NCI-H187 treated with DMSO at 0.1 percent for 48 hours (cell line): ENCODE results near the gene TMEM217.
"Not testable (repeated sequence)": the region's sequence is repeated elsewhere in the genome, so short reads cannot be mapped to it uniquely, and the experiment has no call there.

Experiments used
- DNase-seq: peaks from one replicate; lab custom pipeline; 2025; lab: John Stamatoyannopoulos, UW

The TMEM217 gene

DNA sequence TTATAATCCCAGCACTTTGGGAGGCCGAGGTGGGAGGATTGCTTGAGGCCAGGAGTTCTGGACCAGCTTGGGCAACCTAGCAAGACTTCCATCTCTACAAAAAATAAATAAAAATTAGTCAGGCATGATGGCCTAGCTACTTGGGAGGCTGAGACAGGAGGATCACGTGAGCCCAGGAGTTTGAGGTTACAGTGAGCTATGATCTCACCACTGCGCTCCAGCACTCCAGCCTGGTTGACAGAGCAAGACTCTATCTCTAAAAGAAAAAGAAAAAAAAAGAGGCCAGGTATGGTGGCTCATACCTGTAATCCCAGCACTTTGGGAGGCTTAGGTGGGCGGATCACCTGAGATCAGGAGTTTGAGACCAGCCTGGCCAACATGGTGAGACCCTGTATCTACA is 77.3 kb downstream of the TMEM217 start:
- DNase-seq, result not testable (repeated sequence)

DNA sequence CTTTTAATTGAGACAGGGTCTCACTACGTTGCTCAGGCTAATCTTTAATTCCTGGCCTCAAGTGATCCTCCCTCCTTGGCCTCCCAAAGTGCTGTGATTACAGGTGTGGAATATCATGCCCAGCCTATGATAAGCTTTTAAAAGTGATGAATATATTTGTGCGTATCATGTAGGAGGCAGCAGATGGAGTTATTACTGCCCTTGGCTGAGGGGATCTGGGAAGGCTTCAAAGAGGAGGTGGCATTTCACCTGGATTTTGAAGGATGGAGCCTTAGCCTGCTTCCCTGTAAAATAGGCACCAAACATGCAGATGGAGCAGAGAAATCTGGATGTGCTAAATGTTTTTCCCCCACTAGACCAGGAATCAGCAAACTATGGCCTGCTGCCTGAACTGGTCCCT is 77.9 kb downstream of the TMEM217 start:
- DNase-seq, result no peak

DNA sequence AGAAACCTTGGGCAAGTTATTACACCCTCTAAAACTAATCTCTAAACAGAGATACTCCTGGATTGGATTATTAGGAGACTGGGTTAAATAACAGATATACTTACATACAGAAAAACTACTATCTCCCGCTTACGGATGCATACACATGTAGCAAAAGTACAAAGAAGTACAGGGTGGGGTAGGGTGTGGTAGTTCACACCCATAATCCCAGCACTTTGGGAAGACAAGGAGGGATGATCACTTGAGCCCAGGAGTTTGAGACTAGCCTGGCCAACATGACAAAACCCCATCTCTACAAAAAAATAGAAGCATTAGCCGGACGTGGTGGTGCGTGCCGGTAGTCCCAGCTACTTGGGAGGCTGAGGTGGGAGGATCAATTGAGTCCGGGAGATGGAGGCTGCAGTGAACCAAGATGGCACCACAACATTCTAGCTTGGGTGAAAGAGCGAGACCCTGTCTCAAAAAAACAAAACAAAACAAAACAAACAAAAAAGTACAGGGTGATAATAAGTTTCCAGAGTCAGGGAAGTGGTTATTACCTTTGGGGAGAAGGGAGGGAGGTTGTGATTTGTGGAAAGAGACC is 79.9 kb downstream of the TMEM217 start:
- DNase-seq, result no peak

DNA sequence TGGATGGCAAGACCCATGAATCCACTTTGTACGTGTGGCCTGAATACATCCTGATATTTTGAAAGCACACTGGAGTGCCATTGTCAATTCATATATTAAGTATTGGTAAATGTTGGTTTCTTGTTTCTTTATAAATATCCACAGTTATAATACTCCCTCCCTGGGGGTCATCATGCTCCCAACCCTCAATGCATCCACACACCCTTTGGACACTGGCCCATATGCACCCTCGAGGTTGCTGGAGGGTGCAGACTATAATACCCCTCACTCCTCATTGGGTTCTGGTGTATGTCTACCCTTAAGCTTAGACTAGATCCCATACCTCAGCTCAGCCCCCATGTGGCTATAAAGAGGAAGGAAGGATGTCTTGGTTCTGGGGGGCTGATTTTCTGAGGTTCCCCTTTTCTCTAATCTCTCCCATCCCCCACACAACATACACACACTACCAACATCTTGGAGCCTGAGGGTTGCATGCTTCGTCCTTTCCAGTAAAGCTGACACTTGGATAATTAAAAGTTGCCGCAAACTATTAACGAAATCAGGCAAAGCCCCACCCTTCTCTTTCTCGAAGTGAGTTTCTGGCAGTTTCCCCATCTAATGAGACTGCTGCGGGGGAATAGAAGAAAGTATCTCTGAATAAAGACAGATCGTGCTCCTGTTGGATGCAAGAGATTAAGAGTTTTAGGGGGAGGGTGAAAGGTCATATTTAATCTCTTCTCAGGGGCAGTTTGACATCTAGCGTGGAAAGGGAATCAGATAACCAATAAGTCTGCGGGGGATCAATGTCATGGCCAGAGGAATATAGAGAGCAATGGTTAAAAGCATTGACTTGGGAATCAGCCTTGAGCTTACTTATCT is 80.6 kb downstream of the TMEM217 start:
- no peak for DNase-seq

DNA sequence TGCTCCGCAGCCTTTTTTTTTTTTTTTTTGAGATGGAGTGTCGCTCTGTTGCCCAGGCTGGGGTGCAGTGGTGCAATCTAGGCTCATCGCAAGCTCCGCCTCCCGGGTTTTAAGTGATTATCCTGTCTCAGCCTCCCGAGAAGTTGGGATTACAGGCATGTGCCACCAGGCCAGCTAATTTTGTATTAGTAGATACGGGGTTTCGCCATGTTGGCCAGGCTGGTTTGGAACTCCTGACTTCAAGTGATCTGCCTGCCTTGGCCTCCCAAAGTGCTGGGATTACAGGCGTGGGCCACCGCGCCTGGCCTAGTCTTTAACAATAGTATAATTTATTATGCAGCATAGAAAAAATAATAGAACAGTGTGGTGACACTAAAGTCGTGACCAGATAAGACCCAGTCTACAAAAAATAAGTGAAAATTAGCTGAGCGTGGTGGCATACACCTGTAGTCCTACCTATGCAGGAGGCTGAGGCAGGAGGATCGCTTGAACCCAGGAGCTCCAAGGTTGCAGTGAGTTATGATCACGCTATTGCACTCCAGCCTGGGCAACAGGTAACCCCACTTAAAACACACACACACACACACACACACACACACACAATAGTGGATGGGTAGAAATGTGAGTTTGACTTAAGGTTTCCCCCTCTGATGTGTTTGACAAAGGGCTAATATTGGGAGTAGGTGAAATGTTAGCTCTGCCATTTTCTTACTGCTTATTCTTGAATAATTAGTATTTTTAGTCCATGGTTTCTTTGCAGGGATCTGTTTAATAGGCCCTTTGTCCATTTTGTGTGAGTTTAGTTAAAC is 81.5 kb downstream of the TMEM217 start:
- DNase-seq, result no peak

DNA sequence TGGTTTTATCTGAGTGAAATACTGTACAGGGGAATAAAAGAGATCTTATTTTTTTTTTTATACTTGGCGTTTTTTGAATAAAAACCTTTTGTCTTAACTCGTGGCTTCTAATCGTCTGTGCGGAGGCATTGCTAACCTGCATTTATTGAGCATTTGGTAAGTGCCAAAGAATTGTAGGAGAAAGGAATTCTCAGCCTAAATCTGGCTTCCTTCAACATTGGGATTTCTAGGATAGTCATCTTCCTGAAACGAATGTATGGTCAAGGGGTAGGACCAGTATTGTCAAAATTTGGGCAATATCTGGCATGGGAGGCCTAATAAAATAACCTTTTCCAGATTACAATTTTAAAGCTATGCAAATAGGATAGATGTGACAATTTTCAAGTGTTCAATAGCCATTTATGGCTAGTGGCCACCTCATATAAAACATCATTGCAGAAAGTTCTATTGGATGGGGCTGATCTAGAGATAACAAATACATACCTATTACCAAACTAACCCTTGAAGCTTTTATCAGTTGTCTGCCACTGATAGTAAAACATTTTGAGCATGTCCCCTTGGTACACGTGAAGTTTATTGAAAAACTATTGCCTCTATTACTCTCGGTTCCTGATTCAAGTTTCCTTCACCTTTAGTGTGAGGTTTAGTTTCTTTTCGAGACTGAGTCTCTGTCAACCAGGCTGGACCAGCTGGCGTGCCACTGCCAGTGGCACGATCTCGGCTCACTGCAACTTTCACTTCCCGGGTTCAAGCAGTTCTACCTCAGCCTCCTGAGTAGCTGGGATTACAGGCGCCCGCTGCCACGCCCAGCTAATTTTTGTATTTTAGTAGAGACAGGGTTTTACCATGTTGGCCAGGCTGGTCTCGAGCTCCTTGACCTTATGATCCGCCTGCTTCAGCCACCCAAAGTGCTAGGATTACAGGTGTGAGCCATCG is 82.3 kb downstream of the TMEM217 start:
- no peak for DNase-seq

DNA sequence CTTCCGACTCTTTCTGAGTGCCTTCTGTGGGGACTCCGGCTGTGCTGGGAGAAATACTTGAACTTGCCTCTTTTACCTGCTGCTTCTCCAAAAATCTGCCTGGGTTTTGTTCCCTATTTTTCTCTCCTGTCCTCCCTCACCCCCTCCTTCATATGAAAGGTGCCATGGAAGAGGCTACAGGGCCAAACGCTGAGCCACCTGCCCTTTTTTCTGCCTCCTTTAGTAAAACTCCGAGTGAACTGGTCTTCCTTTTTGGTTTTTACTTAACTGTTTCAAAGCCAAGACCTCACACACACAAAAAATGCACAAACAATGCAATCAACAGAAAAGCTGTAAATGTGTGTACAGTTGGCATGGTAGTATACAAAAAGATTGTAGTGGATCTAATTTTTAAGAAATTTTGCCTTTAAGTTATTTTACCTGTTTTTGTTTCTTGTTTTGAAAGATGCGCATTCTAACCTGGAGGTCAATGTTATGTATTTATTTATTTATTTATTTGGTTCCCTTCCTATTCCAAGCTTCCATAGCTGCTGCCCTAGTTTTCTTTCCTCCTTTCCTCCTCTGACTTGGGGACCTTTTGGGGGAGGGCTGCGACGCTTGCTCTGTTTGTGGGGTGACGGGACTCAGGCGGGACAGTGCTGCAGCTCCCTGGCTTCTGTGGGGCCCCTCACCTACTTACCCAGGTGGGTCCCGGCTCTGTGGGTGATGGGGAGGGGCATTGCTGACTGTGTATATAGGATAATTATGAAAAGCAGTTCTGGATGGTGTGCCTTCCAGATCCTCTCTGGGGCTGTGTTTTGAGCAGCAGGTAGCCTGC is 83.2 kb downstream of the TMEM217 start:
- DNase-seq, result no peak

DNA sequence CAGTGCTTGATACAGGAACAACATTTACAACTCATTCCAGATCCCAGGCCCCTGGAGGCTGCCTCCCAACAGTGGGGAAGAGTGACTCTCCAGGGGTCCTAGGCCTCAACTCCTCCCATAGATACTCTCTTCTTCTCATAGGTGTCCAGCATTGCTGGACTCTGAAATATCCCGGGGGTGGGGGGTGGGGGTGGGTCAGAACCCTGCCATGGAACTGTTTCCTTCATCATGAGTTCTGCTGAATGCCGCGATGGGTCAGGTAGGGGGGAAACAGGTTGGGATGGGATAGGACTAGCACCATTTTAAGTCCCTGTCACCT is 83.8 kb downstream of the TMEM217 start:
- no peak for DNase-seq

DNA sequence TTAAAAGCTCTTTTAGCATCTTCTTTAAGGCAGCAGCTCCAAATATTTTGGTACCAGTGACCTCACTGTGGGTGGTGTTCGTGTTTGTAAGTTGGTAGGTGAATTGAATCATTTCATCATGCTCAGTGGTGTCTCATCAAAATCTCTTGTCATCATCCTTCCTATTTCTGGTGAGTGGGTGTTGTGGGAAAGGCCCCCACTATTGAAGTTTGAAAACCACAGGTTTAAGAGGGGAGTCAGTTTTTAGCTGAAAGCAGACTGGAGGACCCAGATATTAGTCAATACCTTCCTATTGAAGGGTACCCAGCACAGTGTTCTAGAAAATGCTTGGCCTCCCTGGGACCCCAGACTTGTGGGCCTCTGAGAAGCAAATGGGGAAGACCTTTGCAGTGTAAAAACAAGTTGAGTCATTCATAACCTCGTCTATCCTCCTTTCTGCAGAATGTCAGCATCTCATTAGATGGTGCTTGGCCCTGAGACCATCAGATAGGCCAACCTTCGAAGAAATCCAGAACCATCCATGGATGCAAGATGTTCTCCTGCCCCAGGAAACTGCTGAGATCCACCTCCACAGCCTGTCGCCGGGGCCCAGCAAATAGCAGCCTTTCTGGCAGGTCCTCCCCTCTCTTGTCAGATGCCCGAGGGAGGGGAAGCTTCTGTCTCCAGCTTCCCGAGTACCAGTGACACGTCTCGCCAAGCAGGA is 84.3 kb downstream of the TMEM217 start:
- no peak for DNase-seq

DNA sequence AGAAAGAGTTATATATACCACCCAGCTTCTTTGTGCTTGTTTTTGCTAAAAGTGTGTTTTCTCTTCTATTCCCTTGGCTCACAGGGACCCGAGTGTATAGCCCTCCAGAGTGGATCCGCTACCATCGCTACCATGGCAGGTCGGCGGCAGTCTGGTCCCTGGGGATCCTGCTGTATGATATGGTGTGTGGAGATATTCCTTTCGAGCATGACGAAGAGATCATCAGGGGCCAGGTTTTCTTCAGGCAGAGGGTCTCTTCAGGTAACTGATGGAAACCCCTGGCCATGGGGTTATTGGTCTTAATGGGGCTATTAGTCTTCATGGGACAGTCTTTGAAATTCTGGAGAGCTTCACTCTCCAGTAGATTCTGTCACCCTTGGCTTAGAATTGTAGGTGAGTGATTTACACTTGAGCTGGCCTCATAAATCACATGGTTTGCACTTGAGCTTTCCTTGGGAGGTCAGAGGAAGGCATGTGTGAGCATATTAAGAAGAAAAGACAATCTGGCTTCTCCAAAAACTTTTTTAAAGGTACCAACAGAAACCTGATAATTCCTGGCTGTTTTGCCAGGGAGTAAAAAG is 84.9 kb downstream of the TMEM217 start:
- DNase-seq, result no peak

DNA sequence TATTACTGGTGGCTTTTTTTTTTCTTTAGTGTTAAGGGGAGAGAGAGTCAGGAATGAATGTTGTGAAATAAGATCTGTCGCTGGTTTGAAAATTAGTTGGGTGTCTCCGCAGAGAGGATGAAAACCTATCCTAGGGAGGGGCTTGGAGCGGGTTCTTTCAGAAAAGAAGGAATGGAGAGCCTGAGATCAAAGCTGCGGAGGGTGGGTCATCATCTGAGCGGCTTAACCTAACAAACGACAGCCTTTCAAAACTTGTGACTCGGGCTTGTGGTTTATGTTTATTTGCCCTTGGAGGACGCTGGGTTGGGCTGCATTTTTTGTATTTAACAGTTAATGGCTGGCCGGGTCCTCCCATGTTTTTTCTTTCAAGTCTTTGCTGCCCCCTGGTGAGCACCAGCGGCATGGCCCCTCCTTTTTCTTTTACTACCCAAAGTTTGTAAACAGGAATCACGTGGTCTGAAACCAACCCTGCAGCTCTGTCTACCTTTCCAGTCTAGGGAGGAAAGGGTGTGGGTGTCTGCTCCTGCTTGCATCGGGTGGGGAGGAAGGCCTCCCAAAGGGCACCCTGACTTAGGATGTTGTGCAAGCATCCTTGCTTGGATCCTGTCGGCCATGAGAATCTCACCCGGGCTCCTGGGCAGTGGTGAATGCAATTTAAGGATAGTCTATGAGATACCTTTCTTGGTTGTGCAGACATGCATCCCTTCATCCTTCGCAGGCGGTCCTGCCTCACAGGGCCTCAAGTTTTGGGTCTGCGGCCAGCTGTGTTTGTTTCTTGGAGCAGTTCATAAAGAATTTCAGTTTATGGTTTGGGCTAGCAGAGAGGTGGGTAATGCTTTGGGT is 85.8 kb downstream of the TMEM217 start:
- peak; percentile 65 for DNase-seq

DNA sequence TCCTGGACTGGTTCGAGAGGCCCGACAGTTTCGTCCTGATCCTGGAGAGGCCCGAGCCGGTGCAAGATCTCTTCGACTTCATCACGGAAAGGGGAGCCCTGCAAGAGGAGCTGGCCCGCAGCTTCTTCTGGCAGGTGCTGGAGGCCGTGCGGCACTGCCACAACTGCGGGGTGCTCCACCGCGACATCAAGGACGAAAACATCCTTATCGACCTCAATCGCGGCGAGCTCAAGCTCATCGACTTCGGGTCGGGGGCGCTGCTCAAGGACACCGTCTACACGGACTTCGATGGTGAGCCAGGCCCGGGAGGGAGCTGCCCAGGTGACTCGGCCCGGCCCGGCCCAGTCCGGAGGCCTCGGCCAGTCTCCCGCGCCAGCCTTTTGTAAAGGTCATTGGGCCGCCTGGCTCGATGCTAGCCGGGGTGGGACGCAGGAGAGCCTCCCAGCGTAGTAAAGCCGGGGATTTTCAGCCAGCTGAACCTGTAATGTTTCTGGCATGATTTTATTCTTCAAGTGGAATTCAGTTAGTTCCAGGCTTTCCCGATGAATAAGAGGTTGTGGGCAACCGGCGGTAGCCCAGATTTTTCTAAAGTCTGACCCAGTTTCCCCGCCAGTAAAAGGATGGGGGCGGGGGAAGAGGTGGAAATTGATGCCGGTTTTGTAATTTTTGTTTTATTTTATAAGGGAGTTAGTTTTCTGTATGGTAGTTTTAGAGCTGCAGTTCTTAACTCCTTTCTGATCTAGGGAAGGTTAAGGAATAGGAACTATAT is 86.6 kb downstream of the TMEM217 start:
- no peak for DNase-seq

DNA sequence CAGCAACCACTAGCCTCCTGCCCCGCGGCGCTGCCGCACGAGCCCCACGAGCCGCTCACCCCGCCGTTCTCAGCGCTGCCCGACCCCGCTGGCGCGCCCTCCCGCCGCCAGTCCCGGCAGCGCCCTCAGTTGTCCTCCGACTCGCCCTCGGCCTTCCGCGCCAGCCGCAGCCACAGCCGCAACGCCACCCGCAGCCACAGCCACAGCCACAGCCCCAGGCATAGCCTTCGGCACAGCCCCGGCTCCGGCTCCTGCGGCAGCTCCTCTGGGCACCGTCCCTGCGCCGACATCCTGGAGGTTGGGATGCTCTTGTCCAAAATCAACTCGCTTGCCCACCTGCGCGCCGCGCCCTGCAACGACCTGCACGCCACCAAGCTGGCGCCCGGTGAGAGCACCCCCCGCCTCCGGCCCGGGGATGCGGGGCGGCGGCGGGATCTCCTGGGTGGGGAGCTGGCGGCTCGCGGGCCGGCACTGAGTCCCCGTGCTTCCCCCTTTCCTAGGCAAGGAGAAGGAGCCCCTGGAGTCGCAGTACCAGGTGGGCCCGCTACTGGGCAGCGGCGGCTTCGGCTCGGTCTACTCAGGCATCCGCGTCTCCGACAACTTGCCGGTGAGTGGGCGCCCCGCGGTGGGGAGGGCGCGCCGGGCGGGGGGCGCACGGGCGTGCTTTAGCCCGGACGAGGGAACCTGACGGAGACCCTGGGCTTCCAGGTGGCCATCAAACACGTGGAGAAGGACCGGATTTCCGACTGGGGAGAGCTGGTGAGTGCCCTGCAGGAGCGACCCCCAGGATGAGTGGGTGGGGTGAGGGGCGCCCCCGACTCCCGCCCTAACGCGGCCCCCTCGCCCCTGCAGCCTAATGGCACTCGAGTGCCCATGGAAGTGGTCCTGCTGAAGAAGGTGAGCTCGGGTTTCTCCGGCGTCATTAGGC is 87.4 kb downstream of the TMEM217 start:
- DNase-seq, result no peak

DNA sequence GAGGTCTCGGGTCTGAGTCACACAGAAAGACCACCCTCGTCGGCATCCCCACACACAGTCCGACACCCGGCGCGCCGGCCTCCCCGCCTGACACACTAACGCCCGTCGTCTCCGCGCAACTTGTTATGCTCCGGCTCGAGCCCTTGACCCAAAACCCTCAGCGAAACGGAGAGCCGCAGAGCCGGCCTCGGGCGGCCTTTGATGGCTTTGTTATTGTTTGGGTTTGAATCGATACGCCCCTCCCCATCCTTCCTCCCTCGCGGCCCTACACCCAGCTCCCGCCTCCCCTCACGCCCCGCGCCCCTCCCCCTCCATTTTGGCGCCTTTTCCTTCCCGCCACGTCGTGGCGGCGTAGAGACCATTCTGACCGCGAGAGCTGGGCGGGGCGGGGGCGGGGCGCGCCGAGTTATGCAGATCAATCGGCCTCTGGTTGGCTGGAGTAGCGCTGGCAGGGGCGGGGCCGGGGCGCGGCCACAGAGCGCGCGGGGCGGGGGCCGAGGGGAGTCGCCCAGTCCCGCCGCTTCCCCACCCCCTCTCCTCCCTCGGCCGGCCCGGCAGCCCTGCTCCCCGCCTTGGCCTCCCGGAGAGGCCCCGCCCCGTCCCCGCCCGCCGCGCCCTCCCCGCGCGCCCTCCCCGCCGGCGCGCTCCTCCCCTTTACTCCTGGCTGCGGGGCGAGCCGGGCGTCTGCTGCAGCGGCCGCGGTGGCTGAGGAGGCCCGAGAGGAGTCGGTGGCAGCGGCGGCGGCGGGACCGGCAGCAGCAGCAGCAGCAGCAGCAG is 88.3 kb downstream of the TMEM217 start, which contains the start of gene PIM1:
TSS of gene PIM1 (plus strand) at position 657 of the 777 bp plus-strand sequence. CDS start 424 bp downstream, outside the sequence.
- peak; percentile 89 for DNase-seq

DNA sequence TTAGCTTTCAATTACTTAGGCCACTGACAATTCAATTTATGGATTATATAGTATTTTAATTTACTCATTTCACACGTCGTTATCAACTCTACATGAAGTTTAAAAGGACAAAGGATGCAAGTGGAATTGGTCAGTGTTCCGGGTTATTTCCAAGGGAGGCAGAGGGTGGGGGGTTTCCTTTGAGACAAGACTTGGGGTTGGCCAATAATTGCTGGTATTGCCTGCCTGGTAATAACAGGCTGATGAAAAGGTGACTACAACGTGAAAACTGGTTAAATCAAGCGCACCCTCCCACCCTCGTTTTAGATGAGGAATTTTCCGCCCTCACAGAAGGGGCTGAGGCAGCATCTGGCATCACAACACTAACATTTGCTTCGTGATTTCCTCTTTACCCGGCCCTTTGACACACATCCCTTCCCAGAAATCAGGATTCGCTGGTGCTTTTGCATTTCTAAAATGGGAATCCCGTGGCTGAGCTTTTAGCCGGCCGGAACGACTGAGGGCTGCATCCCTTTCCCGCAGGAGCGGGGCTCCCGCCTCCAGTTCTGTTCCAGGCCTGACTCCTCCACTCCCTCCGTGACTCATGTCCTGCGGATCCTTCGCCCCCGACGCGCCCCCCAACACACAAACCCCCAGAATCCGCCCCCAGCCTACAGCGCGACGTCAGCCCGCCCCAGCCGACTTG is 89.0 kb downstream of the TMEM217 start:
- no peak for DNase-seq
